VCaP (cell line): Measurements from ENCODE around the gene EPHA10.

Experiments used
- H3K27ac ChIP-seq: fragments of 450-650 bp; 2 replicates; pipeline ENCODE4 v1.5.1; 2017
- CTCF ChIP-seq: fragments of 450-650 bp; conservative IDR thresholded peaks from 2 replicates; pipeline ENCODE4 v1.5.1; 2017; ENCODE audit warnings: mild to moderate bottlenecking, moderate library complexity

Gene EPHA10

GRCh38 chr1:37764888-37765441 is at the start of gene EPHA10:
Gene EPHA10, minus strand, starts transcription at chr1:37765120. Its CDS starts 54 bp downstream, at chr1:37765066.
- peak within 1 kb of the TSS; percentile 44; the same call in 1 of the 2 replicates for H3K27ac ChIP-seq
- no peak for TF ChIP-seq CTCF

DNA sequence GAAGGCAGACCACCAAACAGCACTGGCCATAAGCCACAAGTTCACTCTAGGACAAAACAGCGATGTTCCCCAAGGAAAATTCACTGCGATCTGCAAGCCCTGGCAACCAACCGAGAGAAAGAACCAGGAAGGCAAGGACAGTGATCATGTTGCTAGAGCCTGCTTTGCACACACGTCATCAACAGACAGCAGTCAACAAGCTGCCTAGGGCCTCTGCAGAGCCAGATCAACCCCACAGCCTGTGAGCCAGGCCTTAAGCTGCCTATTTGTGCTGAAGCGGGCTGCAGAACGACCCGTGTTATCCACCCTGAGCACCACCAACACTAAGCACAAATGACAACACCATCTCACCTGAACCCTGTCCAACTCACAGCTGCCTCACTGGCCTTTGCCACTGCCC is 49.3 kb upstream of the EPHA10 start:
- TF ChIP-seq CTCF: no peak
- H3K27ac ChIP-seq: no peak overlapping the region

DNA sequence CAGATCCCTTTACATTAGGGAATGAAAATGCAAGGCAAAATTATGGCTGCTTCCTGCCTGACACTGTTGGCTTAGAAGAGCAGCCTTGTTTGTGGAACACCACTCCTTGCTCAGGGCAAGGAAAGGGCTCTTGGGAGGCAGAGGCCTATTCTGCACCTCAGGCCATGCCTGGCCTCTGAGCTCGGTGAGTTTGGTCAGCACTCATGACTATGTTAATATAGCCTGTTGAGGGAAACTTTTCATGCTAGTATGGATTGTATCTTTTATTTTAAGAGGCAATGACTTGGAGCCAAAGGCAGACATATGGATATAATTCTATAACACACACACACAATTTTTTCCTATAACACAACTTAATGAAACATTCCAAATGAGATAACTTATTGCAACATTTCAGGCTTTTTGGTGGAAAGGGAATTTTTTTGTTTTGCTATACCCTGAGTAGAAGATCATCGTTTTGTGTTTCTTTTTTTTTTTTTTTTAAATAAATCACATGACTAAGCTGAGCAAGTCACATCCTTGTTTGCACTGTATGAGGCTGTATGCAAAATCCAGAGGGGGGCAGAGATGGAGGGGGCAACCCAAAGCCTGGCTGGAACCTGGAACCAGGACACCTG is 48.7 kb upstream of the EPHA10 start:
- no peak overlapping the region for H3K27ac ChIP-seq
- TF ChIP-seq CTCF: no peak

DNA sequence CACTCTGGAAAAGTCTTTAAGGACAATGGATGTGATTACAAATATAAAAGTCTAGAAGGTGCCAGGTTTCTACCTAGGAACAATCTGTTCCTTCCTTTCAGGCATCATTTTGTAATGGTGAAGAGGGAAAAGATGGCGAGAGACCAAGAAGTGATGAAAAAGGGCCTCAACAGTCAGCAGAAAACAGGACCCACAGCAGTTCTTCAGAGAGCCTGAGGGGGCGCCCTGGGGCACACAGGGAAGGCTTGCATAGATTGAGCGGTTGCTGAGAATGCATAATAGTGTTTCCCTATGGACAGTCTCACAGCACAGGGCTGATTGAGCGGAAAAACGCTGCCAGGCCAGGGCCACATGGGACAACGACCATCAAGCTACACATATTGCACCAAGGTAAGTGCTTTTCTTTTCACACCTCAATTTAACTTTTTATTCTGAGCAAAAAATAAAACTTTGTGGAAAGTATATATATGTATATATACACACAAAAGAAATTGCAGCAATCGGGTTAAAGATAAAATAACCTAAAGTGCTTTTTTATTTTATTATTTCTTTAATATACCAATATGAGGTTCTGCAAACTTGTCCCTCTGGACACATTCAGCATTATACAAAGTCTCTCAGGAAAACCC is 46.2 kb upstream of the EPHA10 start:
- peak; percentile 80 for TF ChIP-seq CTCF
- peak overlapping the region; percentile 95; the same call in 1 of the 2 replicates for H3K27ac ChIP-seq

- TF ChIP-seq CTCF: no peak
- H3K27ac ChIP-seq: peak overlapping the region; percentile 95; the same call in 1 of the 2 replicates
These were observed 45.0 kb upstream of the EPHA10 start for GRCh38 chr1:37809942-37810341.

- H3K27ac ChIP-seq: peak overlapping the region; percentile 95
- TF ChIP-seq CTCF: no peak
These were observed 43.7 kb upstream of the EPHA10 start for GRCh38 chr1:37808369-37809319.
